H1 (cell line): Measurements from ENCODE around the gene GNG14.

ENCODE experiments used
- CEBPB ChIP-seq: IDR thresholded peaks from 2 replicates; pipeline ENCODE4 v1.6.1; 2012; ENCODE audit warnings: low read depth, low read length
- CTCF ChIP-seq, 3 experiments: IDR thresholded peaks; 1 replicate in 2 of 3; 2 replicates in 1 of 3; pipeline versions ENCODE4 v1.5.1 to v1.6.1; 2011; ENCODE audit warnings: low read length in 3 of 3, mild to moderate bottlenecking in 3 of 3, inconsistent platforms in 2 of 3, low read depth in 1 of 3, moderate library complexity in 1 of 3; ENCODE audit not compliant: insufficient read depth in 1 of 3; ENCODE audit errors: control extremely low read depth in 1 of 3
- EP300 ChIP-seq, 2 experiments: IDR thresholded peaks; 1 replicate in 1 of 2; 2 replicates in 1 of 2; pipeline ENCODE4 v1.6.1; 2011 to 2012; ENCODE audit warnings: low read depth in 2 of 2, low read length in 2 of 2, mild to moderate bottlenecking in 2 of 2, borderline replicate concordance in 1 of 2, inconsistent platforms in 1 of 2, moderate library complexity in 1 of 2
- GABPA ChIP-seq: IDR thresholded peaks from 2 replicates; pipeline ENCODE4 v1.6.1; 2011; ENCODE audit warnings: mild to moderate bottlenecking, low read length, moderate library complexity, borderline replicate concordance; ENCODE audit not compliant: insufficient read depth
- RAD21 ChIP-seq, 2 experiments: IDR thresholded peaks in 1 of 2; conservative IDR thresholded peaks in 1 of 2; 2 replicates each; pipeline ENCODE4 v1.6.1; 2011; ENCODE audit warnings: low read depth in 2 of 2, low read length in 2 of 2, improper control_type of control experiment in 1 of 2, inconsistent platforms in 1 of 2, mild to moderate bottlenecking in 1 of 2, moderate library complexity in 1 of 2
- RFX5 ChIP-seq: IDR thresholded peaks from 2 replicates; pipeline ENCODE4 v1.6.1; 2011; ENCODE audit warnings: low read depth, low read length, improper control_type of control experiment, borderline replicate concordance
- SIX5 ChIP-seq: IDR thresholded peaks from 2 replicates; pipeline ENCODE4 v1.6.1; 2011; ENCODE audit warnings: mild to moderate bottlenecking, low read depth, low read length
- TF ChIP-seq, protein P1 (sequence below): IDR thresholded peaks from 2 replicates; pipeline ENCODE4 v1.6.1; 2012; ENCODE audit warnings: inconsistent platforms

GRCh38 chr19:12695514-12695913 is 7.7 kb downstream of the GNG14 start:
- TF ChIP-seq RAD21 (IDR thresholded peaks at IDR 0.05 in 1 of 2, conservative IDR thresholded peaks at IDR 0.05 in 1 of 2; ENCODE audit: low read depth in 2 of 2, low read length in 2 of 2) (no peak), CTCF (IDR thresholded peaks at IDR 0.05; ENCODE audit: control extremely low read depth in 1 of 3, insufficient read depth in 1 of 3, low read depth in 1 of 3, low read length in 3 of 3) (no peak), CEBPB (no peak), GABPA (no peak), RFX5 (no peak), SIX5 (no peak), EP300 (IDR thresholded peaks at IDR 0.05; ENCODE audit: borderline replicate concordance in 1 of 2, low read depth in 2 of 2, low read length in 2 of 2) (no peak)
- TF ChIP-seq, protein P1, sequence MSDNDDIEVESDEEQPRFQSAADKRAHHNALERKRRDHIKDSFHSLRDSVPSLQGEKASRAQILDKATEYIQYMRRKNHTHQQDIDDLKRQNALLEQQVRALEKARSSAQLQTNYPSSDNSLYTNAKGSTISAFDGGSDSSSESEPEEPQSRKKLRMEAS, result no peak
